Umbilical cord (tissue), 2 donors: ENCODE data around the gene COL4A2. TPM values are rescaled to one million over a fixed set of nuclear protein-coding genes. Genes with fewer than 3 reads are reported as not detected.

Experiments used
- DNase-seq: peaks from one replicate; pipeline ENCODE4 v3.0.0-alpha.2; 2015; ENCODE audit warnings: low spot score
- total RNA-seq: library from RNA; depleted of rRNA; stranded (reverse); fragments of >200 nt; gene quantifications from one replicate; pipeline ENCODE4 v1.2.3, GENCODE V29; 2014; ENCODE audit warnings: low replicate concordance; ENCODE audit not compliant: insufficient read depth

The COL4A2 gene
- total RNA-seq, 1 donor from 2014 or later, result 1,871 TPM

- DNase-seq, result no peak
These were observed 16.9 kb upstream of the COL4A2 start for GRCh38 chr13:110290153-110290552.

DNA sequence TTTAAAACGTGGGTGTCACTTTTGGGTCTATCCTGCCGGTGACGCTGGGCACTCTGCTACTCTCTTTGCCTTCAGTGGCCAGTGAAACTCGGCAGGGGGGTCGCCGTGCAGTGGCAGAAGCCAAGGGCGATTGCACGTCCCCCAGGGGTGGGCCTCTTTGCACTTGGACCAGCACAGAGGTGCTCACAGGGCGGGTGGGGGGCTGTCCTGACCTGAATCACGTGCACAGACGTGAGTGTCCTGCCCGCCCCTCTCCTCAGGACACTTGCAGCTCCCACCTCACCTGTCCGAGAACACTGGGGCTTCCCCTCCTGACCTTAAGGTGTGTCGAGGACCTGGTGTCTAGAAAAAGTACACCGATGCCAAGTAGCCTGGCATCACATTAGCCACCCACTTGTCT is 16.3 kb upstream of the COL4A2 start:
- DNase-seq, result no peak

DNA sequence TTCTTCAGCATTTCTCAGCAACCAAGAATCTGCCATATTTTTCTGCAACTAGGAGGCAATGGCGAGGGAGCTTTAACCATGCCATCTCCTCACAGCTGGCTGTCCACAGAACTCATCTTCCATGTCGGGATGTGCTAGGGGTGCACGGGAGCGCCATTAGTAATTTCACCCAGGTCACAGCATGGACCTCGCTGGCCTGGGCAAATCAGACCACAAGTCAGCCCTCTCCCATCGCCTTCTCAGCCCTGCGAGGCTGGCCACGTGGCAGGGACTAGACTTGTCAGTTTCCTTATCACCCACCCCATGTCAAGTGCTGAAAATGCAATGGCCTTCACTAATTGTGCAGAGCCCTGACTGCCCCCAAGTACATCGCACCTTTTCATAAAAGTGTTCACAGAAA is 15.8 kb upstream of the COL4A2 start:
- no peak for DNase-seq

GRCh38 chr13:110293037-110293436 is 14.0 kb upstream of the COL4A2 start:
- no peak for DNase-seq

- no peak for DNase-seq
These were observed 13.4 kb upstream of the COL4A2 start for GRCh38 chr13:110293649-110294048.

DNA sequence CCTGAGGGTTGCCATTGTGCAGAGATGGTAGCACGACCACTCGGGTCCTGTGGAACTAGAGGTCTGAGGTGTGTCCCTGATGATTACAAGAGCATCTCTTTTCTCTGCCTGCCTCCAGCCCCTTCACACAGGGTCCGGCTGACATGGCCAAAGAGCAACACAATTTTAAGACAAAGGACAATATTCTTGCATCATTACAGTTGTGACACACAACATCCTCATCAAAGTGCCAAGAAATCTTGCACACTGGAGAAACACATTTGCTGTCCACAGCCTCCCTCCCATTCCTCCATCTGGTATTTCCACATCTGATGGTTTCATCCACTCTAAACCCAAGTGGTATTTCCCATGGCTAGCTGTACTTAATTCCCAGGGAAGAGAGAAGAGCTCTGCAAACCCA is 12.9 kb upstream of the COL4A2 start:
- no peak for DNase-seq

DNA sequence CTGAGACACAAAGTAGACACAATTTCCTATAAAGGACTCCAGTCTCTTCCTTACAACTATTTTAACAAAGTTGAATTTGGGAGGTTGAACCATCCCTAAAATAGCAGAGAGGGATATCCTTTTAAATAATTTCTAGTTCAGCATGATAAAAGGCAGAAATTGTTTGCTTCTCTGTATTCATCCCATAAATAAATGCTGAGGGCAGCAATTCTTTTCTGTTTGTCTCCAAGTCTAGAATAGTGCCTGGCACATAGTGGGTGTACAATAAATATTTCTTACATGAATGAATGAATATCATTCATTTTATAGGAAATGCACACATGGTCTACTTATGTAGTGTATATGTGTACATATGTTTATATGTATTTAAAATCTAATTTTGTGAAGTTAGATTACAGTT is 12.5 kb upstream of the COL4A2 start:
- no peak for DNase-seq

GRCh38 chr13:110297011-110297410 is 10.1 kb upstream of the COL4A2 start:
- no peak for DNase-seq

DNA sequence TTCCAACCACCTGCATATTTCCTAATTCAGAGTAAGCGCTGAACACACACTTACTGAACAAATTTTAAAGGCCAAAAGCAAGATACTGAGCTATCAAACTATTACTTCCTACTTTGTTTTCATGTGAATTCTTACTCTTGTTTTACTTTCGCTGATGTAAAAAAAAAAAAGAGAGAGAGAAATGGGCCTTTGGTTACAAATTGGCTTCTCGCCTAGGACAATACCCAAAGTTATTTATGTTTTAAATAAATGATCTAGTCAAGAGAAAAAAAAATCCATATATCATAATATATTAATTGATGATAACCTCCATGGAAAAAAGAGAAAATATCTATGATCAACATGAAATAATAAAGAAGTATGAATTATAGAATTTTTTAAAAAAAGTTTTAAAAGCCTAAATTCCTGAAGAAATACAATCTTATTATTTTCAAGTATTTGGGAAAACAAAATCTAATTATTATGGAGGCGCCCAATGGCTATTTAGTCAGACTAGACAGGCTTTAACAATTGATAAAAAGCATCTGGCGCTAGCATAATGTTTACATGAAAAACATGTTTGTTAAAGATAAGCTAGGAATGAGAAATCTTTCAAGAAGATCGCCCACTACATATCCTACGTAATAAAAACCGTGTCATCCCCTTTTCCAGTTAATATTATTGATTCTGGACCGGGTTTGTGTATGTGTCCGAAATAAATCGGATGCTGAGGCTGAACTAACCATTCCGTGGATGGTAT is 9.1 kb upstream of the COL4A2 start:
- DNase-seq, result no peak

DNA sequence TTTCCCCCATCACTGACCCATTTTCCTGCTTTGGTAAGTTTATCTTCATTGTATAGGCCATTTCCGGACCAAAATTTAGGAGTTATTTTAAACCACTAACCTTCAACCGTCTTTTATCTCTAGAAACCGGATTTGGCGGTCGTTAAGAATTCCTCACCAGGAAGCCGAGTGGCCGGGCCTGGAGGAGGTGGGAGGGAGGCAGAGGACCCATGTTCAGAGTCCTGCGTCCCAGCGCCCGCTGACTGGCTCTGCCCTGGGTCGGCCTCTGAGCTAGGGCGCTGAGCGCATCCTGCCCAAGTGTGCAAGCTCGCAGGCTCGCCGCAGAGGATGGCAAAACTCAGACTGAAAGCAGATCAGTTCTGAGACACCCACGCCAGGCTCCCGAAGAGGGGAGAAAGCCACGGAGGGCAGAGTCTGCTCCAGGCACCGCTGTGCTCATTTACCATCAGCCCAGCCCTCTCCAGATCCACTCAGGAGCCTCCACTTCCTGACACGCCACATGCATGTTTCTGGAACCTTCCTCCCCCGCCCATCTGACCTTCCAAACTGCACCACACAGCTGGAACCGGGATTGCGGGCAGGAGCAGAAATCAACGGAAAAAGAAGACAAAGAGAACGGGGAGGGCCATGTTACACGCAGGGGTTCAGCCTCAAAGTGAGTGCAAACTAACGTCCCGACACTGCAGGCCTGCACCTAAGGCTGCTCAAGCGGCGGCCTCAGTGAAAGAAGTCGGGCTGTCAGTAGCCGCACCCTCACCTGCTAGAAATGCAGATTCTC is 8.4 kb upstream of the COL4A2 start:
- DNase-seq, result peak; percentile 54

DNA sequence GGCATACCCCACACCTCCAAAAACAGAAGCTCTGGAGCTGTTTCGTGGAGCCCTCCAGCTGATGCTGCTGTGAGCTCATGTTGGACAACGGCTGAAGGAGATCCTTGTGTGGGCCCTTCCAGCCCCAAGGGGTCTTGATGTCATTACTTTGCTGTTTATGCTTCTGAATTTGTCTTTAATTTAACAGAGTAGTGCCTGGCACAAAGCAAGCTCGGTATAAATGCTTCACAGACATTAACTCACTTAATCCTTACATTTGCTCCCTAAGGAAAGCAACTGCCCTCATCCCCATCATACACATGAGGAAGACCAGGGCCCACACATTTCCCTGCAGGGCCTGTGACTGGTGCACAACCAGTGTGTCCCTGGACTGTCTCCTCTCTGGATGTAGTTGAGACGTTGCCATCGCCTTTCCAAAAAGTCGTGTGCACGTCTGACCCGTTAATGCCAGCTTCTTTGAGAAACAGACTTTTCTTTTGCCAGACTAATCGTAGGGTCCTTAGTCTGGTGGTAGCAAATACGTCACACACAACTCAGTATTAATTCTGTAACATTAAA is 7.7 kb upstream of the COL4A2 start:
- DNase-seq, result no peak

DNA sequence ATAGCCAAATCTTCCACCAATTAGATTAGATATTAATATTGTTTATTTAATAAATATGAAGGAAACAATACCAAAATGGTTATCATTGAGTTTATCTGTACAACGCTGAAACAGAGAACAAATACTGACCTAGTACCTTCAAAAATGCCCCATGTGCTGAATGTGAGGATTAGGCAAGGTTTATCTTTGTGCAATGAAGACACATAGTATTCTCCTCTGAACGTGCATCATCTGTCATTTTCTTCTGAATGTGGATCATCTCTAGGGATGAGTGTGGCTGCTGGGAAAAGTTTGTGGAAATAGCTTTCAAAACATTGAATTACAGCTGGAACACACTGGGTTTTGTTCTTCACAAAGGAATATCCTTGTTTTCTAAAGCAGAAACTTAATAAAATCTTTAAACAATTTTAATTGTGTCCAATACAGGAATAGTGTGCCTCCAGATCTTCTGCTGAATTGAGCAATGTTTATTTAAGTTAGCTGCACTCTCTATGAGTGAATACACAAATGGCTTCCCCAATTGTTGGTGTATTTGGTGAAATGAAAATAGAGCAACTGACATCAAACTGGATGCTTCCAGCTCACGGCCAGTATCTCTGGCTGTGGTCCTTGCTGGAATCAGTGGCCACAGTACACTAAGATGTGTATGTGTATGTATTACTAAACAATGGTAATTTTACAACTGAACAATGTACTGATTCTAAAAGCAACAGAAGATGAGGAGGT is 6.8 kb upstream of the COL4A2 start:
- no peak for DNase-seq

- DNase-seq, result no peak
These were observed 6.0 kb upstream of the COL4A2 start for GRCh38 chr13:110301083-110301482.

- DNase-seq, result peak; percentile 92
These were observed 5.2 kb upstream of the COL4A2 start for GRCh38 chr13:110301606-110302553.

GRCh38 chr13:110302997-110303396 is 4.1 kb upstream of the COL4A2 start:
- no peak for DNase-seq

DNA sequence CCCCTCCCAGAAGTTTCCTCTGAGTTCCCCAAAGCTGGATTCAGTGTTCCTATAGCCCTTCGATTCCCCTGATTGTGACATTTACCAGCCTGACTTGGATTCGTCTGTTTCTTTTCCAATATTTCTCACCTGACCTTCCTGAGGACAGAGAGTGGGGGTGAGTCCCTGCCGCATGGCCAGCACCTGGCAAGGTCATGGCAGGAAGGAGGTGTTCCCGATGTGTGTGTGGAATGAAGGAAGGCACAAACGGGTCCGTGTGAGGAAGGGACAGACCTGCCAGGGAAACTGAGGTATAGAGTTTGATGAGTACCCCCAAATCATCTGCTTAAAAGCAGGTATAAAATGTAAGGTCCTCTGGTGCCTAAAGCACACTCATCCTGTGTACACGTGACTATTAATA is 3.4 kb upstream of the COL4A2 start:
- DNase-seq, result no peak

- no peak for DNase-seq
These were observed 2.8 kb upstream of the COL4A2 start for GRCh38 chr13:110304256-110304655.

- no peak for DNase-seq
These were observed 2.1 kb upstream of the COL4A2 start for GRCh38 chr13:110305001-110305400.

- no peak for DNase-seq
These were observed 1.5 kb upstream of the COL4A2 start for GRCh38 chr13:110305544-110305943.

- peak; percentile 51 for DNase-seq
These were observed 1.1 kb upstream of the COL4A2 start for GRCh38 chr13:110305949-110306339.

GRCh38 chr13:110306340-110306959 is 634 bp upstream of the COL4A2 start:
- peak; percentile 59 for DNase-seq
